ENCODE measurements around the gene THAP2.

The THAP2 gene

DNA sequence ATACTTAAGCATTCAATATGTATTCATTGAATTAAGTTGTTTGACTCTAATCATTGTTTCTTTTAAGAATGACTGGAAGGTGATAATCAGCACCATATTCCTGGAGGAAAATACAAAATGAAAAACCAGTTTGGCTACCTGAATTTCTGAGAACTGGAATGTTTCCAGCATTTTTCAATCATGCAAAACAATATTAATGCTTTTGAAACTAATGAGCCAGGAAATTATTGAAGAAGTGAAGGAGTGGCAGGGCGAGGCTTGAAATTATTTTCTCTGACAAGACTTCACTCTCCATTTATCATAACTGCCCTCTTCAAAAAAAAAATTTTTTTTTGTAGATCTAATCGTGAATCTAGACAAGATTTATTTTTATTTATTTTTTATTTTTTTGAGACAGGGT, 40.8 kb downstream of the THAP2 start:
- DNase-seq = no peak

DNA sequence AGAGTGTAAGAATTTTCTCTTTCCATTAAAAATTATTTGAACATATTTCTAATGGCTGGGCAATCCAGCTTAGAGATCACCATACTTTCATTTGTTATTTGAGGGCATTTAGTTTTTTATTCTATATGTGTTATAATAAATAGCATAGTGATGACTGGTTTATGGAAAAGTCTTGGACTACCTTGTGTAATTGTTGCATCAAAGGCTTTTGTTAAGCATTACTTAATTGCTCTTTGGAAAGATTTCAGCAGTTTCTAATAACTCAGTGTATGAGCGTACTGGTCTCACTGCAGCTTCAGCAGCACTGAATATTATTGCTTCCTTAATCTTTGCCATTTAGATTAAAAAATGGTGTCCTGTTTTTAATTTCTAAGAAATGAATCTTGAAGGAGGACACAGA, 44.6 kb downstream of the THAP2 start:
- no peak for DNase-seq

DNA sequence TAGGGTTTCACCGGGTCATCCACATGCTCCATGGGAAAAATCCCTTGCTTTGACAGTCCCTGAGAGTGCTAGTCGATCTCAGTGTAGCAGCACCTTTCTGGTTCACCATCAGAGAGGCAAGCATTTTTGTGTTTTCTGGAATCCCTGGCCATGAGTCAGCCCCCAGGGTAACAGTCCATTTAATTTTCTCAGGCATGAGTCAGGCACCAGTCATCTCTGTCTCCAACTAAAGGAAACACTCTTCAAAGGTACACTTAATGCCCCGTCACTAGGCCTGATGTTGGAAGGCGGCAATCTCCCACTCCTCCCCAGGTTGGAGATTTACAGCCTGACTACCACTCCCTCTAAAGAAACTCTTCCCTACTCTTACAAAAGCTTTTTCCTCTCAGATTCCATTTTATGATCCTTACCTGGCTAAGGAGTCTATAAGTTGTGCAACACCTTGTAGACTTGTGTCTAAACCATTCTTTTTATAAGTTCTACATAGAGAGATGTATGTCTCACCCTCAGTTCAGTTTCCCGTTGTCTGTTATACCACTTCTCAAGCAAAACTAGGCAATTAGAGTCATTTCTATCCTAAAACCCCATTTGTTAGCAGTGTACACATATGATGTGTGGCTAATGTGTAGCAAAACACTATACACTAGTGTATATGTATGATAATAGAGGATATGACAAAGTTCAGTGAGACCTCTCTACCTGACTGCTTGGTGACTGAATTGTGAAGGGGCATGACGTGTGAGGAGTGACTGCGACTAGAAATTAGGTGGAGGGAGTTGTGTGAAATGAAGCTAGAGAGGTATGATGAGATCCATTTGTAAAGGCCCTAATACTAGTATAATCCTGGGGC, 46.4 kb downstream of the THAP2 start:
- peak; percentile 63 for DNase-seq

DNA sequence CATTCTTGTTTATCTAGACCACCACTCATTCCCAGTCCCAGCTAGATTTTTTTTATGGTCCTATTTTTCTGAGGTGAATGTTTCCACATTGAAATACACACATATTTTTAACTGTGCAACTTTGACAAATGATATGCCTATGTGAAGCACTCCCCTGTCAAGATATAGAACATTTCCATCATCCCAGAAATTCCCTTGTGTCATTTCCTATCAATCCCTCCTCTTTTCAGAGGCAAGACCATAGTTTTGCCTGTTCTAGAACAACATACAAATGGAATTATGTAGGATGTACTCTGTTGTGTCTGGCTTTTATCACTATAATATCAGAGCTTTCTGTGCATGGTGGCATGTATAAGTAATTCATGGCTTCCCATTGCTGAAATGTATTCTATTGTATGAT, 54.5 kb downstream of the THAP2 start:
- no peak for DNase-seq

DNA sequence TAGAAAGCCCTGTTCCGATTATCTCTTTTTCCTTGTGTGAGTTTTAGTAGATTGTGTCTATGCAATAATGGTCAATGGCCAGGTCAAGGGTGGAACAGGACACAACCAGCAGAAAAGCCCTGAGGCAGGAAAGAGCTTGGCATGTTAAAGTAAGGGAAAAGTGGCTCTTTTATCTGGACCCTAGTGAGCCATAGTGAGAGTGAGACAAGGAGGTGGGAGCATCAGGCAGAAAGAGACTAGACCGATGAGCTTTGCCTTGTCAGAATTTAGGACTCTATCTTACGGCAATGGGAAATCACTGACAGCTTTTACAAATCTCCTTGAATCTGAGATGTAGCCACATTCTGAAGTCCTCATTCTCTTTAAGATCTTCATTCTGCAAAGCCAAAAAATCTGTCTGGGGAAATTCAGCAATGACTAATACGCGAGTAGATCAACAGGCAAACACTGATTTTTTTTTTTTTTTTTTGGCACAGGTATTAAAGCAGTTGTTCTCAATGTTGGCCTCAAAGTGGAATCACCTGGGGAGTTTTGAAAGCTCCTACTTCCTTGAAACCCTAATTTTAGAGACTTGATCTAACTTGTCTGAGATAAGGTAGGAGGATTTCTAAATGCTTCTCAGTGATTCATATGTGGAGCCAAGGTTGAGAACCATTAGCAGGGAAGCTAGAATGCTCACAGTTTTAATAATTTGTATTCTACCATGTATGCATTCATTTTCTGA, 55.7 kb downstream of the THAP2 start:
- DNase-seq = no peak

DNA sequence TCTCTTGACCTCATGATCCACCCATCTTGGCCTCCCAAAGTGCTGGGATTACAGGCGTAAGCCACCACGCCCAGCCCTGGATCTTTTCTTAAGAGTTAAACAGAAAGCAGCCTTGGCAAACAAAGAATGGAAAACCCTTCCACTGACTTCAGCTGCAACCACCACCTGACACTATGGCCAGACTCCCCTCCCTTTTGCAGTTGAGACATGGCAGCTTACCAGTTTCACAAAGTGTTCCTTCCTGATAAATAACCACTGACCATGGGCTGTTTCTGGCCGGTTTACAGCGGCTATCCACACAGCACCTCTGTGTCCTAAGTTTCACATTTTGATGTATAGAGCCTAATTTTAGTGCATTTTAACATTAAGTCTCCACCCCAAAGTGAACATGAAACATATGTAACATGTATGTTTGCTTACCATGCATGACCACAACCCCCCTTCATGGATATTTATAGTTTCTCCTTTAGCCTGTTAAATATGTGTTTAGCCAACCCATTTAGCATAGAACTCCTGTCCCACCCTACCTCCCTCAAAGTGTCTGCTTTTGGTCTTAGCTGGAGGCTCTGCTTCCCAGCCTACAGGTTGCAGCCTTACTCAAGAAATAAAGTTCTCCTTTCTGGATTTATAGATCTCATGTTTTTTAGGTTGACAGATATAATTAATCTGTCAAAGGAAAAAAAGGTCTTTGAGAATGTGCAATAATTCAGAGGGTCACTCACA, 57.8 kb downstream of the THAP2 start:
- no peak for DNase-seq

DNA sequence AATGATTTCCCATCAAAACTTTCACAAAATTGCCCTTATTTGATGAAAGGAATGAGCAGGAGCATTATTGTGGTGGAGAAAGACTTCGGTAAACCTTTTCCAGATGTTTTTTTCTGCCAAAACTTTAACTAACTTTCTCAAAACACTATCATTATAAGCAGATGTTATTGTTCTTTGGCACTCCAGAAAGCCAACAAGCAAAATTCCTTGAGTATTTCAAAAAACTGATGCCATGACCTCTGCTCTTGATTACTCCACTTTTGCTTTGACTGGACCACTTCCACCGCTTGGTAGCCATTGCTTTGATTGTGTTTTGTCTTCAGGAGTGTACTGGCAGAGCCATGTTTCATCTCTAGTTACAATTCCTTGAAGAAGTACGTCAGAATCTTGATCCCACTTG, 60.9 kb downstream of the THAP2 start:
- no peak for DNase-seq

DNA sequence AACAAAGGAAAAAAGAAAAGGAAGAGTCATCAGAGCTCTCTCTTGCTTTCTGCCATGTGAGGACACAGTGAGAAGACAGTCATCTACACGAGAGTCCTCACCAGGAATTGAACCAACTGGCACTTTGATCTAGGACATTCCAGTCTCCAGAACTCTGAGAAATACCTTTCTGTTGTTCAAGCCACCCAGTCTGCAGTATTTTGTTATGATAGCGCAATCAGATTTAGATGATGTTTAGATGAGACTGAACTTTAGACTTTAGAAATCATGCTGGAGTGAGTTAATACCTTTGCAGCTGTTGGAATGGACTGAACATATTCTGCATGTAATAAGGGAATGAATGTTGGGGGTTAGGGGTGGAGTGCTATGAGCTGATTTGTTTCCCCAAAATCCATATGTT, 62.4 kb downstream of the THAP2 start:
- no peak for DNase-seq

DNA sequence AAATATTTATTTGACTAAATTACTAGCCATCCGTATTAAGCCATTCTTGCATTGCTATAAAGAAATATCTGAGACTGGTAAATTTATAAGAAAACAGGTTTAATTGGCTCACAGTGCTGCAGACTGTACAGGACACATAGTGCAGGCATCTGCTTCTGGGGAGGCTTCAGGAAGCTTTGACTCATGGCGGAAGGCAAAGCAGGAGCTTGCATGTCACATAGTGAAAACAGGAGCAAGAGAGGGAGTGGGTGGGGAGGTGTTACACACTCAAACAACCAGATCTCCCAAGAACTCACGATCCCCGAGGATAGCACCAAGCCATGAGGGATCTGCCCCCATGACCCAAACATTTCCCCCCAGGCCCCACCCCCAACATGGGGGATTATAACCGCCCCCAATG, 63.9 kb downstream of the THAP2 start:
- DNase-seq = no peak

Data from amniotic stem cell (primary cell).